Fibroblast of lung (primary cell): ENCODE data around the gene LARP4B.

Experiments used
- CTCF ChIP-seq, 2 donors: IDR thresholded peaks in 1 of 2; conservative IDR thresholded peaks in 1 of 2; 1 replicate in 1 of 2; 2 replicates in 1 of 2; pipeline ENCODE4 v1.5.1; 2011 to 2012; ENCODE audit warnings: low read length in 2 of 2, control low read depth in 1 of 2, inconsistent platforms in 1 of 2, low read depth in 1 of 2, mild to moderate bottlenecking in 1 of 2
- EZH2 ChIP-seq: IDR thresholded peaks from 2 replicates; pipeline ENCODE4 v1.5.1; 2012; ENCODE audit warnings: low read length, control low read depth, mild to moderate bottlenecking; ENCODE audit errors: missing control alignments

GRCh38 chr10:804787-805619 is 126.5 kb downstream of the LARP4B start:
- TF ChIP-seq CTCF (conservative IDR thresholded peaks at IDR 0.05 in 1 of 2, IDR thresholded peaks at IDR 0.05 in 1 of 2; ENCODE audit: low read depth in 1 of 2, low read length in 2 of 2) (no peak), EZH2 (no peak)
